NAMALWA (cell line): ENCODE measurements around the gene MACROD2.

ENCODE experiments used
- DNase-seq: peaks from one replicate; pipeline ENCODE4 v3.0.0-alpha.2; 2015; ENCODE audit warnings: low spot score

The MACROD2 gene

GRCh38 chr20:14816471-14816870, 821.2 kb downstream of the MACROD2 start:
- no peak for DNase-seq

GRCh38 chr20:14817101-14817500, 821.8 kb downstream of the MACROD2 start:
- no peak for DNase-seq

DNA sequence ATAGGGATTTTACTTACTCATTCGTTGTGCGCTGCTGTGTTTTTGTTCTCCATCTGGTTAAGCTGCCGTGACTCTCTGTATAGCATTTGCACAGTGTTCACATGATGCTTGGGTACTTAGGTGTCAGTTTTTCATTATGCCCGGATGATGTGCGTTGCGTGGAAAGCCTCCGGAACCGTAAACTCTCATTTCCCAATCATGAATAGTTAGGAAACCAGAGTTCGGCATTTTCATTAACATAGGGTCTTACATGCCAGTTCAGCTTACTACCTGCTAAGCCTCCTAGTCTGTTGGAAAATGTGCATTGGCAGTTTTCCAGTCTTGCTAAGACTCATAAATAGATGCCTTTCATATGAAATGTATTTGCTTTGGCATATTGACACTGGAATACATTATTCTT, 825.5 kb downstream of the MACROD2 start:
- DNase-seq, result no peak

DNA sequence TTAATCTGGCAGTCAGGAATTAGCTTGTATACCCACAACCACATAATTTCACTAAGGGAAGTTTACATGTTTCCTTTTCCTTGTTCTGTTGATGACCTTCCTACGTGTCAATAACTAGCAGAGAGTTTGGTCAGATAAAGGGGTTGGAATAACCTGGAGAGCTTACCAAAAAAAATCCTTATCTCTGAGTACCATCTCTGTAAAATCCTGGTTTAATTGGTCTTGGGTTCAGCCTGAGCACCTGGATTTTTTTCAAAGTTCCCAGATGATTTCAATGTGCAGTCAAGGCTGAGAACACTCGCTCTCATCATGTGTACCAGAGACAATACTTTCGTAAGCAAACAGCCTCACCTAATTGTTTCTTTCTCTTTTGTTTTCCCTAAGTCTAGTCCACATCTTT, 825.9 kb downstream of the MACROD2 start:
- DNase-seq, result no peak

GRCh38 chr20:14824996-14825395, 829.7 kb downstream of the MACROD2 start:
- DNase-seq, result no peak

DNA sequence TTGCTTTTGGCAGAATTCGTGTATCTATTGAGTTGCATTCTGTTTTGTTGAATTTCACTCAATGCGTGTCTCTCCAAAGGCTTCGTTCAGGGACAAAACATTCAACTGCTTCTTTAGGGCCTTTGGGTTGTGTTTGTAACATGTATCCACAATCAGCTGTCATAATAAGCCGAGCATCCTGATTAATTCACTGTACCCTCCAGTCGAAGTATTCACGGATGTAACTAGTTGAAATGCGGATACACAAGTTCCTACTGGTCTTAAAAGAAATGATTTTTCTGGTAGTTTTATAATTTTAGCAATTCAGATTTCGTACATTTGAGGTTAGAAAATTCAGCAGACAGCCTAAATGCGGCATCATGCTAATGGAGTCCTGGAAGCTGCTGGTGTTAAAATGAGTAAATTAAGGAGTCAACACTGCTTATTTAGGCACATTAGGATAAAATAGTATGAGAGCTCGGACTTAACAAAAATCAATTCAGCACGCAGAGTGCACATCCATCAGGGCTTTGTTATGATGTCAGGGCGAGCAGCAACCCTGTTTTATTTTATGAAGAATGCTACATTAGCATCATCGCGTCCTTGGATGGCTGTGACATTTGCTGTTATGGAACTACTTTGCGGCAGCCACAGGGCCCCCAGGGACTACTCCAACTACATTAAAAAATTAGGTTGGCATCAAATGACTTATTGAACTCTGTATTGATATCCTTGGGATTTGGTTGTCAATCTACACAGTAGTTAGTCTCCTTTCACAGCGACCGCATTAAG, 831.4 kb downstream of the MACROD2 start:
- no peak for DNase-seq

GRCh38 chr20:14828459-14828858, 833.1 kb downstream of the MACROD2 start:
- DNase-seq, result no peak

DNA sequence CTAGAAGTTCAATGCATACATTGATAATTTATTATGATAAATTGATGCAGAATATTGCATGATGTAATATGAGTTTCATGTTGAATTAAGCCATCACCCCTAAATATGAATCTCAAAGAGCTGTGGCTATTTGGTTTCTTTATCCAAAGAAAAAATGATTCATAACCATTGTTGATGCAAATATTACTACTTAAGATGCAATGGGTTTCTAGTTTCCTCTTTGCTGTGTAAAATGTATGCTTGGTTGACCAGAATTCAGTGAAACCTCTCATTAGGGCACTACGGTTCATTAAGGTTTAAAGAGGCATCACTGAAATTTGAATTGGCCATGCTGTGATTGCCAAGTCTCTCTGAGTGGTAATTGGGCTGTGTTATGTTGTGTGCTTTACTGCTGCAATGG, 834.6 kb downstream of the MACROD2 start:
- DNase-seq, result no peak

DNA sequence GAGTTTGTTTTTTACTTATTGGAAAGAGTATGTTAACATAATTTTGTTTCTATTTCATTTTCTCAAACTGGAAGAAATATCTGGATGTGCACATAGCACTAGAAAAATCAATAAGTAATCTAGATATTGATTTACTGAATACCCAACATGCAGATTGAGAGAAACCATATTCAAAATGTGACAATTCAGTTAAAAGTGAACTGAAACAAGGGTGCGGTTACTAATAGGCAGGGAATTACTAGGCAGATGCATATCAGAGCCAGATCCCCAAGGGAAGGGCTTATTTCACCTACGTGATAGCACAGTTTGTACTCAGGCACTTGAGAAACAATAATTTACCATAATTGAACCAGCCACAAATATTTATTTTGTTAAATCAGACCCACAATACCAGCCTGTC, 835.1 kb downstream of the MACROD2 start:
- no peak for DNase-seq

- DNase-seq, result no peak
Observed at GRCh38 chr20:14830899-14831298, 835.6 kb downstream of the MACROD2 start.

GRCh38 chr20:14832630-14833029, 837.3 kb downstream of the MACROD2 start:
- no peak for DNase-seq

DNA sequence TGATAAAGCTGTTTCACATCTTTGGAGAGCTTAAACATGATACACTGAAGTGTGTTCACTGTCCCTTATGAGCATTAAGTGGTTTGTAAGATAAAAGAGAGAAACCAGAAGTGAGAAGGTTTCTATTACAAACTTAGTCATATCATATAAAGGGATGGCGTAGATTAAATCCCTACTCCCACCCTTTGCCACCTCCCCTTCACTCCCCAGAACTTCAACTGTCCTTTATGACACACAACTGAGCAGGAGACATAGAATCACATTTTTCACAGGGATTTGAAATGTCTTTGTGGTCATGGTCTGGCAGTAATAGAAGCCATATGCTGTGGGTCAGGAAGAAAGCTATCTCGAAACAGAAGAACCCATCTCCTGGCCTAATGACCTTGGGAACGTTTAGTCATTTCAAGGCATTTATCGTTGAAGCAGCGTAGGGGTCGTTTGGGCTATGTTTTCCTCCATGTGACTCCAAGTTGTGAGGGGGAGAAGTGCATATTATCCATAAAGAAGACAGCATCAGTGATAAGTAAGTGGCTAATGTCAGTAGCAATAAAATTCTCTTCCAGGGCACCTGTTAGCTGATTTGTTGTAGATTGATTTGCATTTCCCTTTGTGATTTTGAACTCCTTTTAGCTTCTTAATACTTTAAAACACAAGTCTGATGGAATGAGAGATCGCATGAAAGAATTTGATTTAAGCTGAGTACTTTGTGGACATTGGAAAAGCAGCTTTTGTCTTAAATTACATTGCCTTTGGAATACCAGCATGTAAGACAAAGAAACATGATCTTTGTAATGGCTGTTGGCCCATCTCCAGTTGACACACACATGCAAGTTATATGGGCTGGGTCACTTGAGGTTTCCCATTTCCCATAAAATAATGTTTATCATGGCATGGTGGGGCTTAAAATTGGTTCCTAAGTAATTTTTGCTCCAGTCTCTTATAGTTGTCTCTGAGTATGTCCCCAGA, 843.6 kb downstream of the MACROD2 start:
- no peak for DNase-seq

DNA sequence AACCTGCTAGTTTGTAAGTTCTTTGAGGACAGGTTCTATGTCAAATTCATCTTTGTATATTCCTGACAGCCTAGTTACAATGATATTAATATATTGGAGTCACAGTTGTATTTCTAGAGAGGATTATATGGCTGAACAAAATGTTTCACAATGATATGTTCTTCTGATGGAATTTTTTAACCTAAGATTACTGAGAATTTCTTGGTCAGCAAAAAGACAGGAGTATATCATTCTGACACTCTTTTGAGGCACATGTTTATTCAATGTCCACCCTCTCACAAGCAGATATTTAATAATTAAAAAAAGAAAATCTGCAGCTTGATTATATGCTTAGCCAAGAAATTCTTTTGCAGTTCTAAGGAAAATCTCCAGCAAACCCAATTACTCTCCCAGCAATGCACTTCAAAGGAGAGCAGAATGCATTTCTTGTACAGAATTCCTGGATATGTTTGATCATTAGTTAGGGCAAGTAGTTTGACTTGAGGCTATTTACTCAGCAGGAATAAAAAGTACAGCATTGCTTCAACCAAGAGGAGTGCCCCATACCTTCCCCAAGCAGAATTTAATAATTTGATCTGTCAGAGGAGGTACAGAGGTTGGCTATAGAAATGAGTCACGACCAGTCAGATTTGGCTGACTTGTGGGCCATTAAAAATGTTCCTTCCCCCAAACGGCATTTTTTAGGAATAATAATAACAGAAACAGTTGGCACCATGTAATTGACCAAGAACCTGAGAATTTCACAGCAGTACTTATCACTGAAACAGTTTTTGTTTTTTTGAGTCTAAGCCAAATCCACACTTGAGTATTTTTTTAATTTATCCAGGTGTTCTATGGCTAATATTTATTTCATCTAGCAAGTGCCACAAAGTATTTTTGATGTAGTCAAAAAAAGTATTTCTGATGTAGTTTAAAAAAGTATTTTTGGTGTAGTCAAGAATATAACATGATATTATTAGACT, 850.2 kb downstream of the MACROD2 start:
- no peak for DNase-seq

- DNase-seq, result no peak
Observed at GRCh38 chr20:14848806-14849205, 853.5 kb downstream of the MACROD2 start.

- DNase-seq, result no peak
Observed at GRCh38 chr20:14853079-14853478, 857.8 kb downstream of the MACROD2 start.

DNA sequence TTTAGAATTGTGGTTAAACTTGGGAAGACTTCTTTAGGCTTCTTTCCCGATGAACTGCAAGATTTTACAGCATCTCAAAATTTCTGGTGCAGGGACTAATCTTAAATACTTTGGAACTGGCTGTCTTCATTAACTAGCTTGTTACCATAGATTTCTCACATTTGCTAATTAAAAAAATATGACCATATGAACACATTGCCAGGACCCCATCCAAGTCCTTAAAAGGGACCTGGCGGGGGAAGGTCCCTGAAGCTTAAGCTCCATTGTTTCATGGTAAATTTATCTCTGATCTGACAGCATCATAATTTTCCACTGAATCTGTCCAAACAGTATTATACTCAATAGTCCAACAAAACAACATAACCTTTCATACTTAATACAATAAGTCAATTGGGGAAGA, 859.9 kb downstream of the MACROD2 start:
- no peak for DNase-seq

DNA sequence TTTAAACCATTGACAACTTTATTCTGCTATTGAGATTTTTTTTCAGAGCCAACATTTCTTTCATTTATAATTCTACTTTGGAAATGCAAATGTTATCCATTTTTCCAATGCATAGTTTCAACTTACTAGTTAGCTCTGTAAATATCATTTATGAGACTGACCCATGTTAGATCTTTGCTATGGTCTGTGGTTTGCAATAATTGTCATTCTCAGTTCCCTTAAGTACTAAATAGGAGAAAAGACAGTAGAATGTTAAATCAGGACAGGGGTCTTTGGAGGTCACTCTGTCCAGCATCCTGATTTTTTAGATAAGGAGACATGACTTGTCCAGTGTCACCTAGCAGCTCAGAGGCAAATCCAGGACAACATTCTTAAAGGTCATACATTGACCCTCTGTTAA, 864.3 kb downstream of the MACROD2 start:
- DNase-seq, result no peak

GRCh38 chr20:14860410-14860814, 865.1 kb downstream of the MACROD2 start:
- DNase-seq, result no peak

DNA sequence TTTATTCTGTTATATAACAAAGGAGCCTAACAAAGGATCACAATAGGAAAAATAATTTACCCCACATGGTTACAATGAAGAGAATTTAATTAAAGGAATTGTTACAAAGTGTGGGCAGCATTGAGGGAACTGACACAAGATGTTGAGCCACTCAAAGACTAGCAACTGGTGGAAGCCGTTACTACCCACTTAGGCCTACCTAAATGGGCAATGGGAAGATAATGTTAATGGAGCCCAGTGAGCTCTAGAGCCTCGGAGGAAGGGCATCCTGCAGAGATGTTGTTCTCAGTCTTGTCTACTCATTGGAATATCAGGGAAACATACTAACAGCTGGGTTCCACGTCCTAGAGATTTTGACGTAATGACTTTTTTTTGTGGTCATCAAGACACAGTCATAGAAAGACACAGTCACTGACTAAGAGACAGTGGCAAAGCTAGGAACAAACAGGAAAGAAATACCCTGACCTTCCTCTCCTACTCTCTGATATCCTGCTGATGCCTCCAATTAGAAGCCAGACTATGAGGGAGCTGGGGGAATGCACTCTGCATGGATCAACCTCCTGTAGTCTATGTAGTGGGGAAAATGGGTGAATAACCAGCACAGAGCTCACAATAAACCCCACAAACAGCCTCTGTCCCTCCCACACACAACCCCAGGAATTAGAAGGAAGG, 865.8 kb downstream of the MACROD2 start:
- DNase-seq, result no peak

- DNase-seq, result no peak
Observed at GRCh38 chr20:14865169-14865568, 869.9 kb downstream of the MACROD2 start.

DNA sequence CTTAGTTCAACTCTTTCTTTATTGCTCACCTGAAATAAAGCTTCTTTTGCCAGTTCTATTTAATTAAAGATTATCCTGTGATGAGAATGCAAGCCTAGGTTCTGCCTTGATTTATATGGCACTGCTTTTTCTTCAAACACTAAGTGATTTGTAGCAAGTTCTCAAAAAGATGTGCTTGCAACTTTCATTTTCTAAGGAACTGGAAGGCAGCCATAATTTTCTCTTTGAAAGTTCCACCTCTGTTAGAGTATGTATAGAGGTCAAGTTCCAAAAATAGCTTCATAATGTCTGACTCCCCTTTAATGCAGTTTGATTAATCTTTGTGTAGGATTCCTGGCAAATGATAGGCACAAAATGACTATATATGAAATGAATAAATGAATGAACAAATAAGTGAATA, 870.4 kb downstream of the MACROD2 start:
- DNase-seq, result no peak
